ENCODE data around the gene PTPN22. TPM values are rescaled to one million over a fixed set of nuclear protein-coding genes. Genes with fewer than 3 reads are reported as not detected.
A peak's percentile ranks its signal among the peaks of the same experiment; 100 is the strongest.

The PTPN22 gene
- total RNA-seq, 5 donors from 2014 or later (not counting 1 experiment from before 2014, with no cell fraction given) = 25.6 to 45.9 (median 26.6) TPM

DNA sequence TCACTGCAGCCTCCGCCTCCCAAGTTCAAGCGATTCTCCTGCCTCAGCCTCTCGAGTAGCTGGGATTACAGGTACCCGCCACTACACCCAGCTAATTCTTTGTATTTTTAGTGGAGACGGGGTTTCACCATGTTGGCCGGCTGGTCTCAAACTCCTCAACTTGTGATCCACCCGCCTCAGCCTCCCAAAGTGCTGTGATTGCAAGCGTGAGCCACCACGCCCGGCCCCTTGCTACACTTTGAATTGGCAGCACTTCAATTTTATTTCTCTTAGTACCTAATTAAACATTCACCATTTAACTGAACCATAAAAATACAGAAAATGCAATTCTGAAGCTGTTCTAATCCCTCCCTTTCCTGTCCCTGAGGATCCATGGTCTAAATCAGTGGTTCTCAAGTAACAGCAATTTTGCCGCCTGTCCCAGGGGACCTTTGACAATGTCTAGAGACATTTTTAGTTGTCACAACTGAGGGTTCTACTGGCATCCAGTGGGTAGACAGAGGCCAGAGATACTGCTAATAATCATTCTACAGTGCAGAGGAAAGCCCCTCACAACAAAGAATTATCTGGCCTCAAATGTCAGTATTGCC lies 20.2 kb upstream of the PTPN22 start:
- H3K27me3 ChIP-seq (replicated peaks in 1 of 2; ENCODE audit: control insufficient read depth in 2 of 2, extremely low read depth in 1 of 2, insufficient read depth in 2 of 2, low read length in 1 of 2) = no peaks in the 10 kb centered on the region
- ATAC-seq (replicated peaks in 1 of 4) = no peak
- Mint-ChIP-seq H3K9me3 (no peaks in the 10 kb centered on the region), H3K4me1 (peaks cover 13 to 24% (median 22%) of the 10 kb centered on the region in 3 donors), H3K27ac (peak overlapping the region in 1 of 2 donors; percentile 39), H3K4me3 (no peak overlapping the region), H3K27me3 (no peaks in the 10 kb centered on the region), H3K36me3 (peaks cover 23% of the 10 kb centered on the region)
- peaks cover 12 to 25% of the 10 kb centered on the region in 2 donors for H3K36me3 ChIP-seq (ENCODE audit: control insufficient read depth in 2 of 2, extremely low read depth in 1 of 2, insufficient read depth in 1 of 2, low read length in 1 of 2)
- ChIA-PET CTCF (interaction anchor here (0.7 to 1.3 kb wide), 3 partner anchors 13 to 135 kb away, joined by 3 to 4 read pairs (median 3); no protein-coding TSS in a partner anchor), POLR2A (interaction anchor here (0.5 to 0.7 kb wide), 2 partner anchors 16 to 39 kb away, joined by 3 to 12 read pairs; no protein-coding TSS in a partner anchor)
- H3K9me3 ChIP-seq = no peaks in the 10 kb centered on the region
- no peak overlapping the region for H3K4me3 ChIP-seq (ENCODE audit: control insufficient read depth in 1 of 2, extremely low read depth in 1 of 2, low read length in 1 of 2)
- no peak for DNase-seq
- WGBS (ENCODE audit: insufficient coverage) = 95% methylated on average over 8 of the region's 11 CpGs
- peaks cover 2 to 5% of the 10 kb centered on the region in 2 experiments for H3K4me1 ChIP-seq (ENCODE audit: control insufficient read depth in 1 of 2, extremely low read depth in 1 of 2, insufficient read depth in 2 of 2, low read length in 2 of 2)
- H3K27ac ChIP-seq (ENCODE audit: low read length) = no peak overlapping the region

DNA sequence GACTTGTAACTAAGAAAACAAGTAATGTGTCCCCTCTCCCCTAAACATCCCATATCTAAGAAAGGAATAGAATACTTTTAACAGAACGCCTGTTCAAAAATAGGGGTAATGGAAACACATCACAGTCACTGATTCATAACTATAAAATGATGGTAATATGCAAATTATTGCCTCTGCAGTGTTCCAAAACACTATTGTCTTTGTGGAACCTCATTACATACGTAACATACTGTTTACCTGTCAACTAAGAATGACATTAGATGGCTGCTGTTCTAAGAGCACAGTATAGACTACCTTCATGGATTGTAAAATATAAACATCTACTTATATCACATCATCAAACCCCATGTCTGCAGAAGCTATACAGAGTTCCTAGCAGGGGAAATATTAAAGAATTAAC lies 19.3 kb upstream of the PTPN22 start:
- Mint-ChIP-seq H3K9me3 (no peaks in the 10 kb centered on the region), H3K27me3 (no peaks in the 10 kb centered on the region), H3K4me3 (no peak overlapping the region), H3K36me3 (peaks cover 14% of the 10 kb centered on the region), H3K4me1 (peaks cover 19 to 30% (median 29%) of the 10 kb centered on the region in 3 donors), H3K27ac (peak overlapping the region in 1 of 2 donors; percentile 3)
- DNase-seq (no peak), ATAC-seq (replicated peaks in 1 of 4) (no peak)
- H3K4me3 ChIP-seq (ENCODE audit: control insufficient read depth in 1 of 2, extremely low read depth in 1 of 2, low read length in 1 of 2) = no peak overlapping the region
- ChIA-PET POLR2A (interaction anchor here in 1 of 2 donors (0.5 kb wide), 1 partner anchor 40 kb away, joined by 3 read pairs; no protein-coding TSS in a partner anchor), CTCF (interaction anchor here in 1 of 2 donors (0.6 to 1.7 kb wide), 5 partner anchors 13 to 187 kb away, joined by 3 to 6 read pairs (median 5); partner anchors contain the start of genes AP4B1 and OLFML3)
- no peaks in the 10 kb centered on the region for H3K27me3 ChIP-seq (replicated peaks in 1 of 2; ENCODE audit: control insufficient read depth in 2 of 2, extremely low read depth in 1 of 2, insufficient read depth in 2 of 2, low read length in 1 of 2)
- H3K9me3 ChIP-seq = no peaks in the 10 kb centered on the region
- peaks cover 12 to 16% of the 10 kb centered on the region in 2 donors for H3K36me3 ChIP-seq (ENCODE audit: control insufficient read depth in 2 of 2, extremely low read depth in 1 of 2, insufficient read depth in 1 of 2, low read length in 1 of 2)
- peaks cover 2 to 6% of the 10 kb centered on the region in 2 experiments for H3K4me1 ChIP-seq (ENCODE audit: control insufficient read depth in 1 of 2, extremely low read depth in 1 of 2, insufficient read depth in 2 of 2, low read length in 2 of 2)
- no peak overlapping the region for H3K27ac ChIP-seq (ENCODE audit: low read length)
- no CpG with 5 or more reads among the region's 2 CpGs for WGBS (ENCODE audit: insufficient coverage)

DNA sequence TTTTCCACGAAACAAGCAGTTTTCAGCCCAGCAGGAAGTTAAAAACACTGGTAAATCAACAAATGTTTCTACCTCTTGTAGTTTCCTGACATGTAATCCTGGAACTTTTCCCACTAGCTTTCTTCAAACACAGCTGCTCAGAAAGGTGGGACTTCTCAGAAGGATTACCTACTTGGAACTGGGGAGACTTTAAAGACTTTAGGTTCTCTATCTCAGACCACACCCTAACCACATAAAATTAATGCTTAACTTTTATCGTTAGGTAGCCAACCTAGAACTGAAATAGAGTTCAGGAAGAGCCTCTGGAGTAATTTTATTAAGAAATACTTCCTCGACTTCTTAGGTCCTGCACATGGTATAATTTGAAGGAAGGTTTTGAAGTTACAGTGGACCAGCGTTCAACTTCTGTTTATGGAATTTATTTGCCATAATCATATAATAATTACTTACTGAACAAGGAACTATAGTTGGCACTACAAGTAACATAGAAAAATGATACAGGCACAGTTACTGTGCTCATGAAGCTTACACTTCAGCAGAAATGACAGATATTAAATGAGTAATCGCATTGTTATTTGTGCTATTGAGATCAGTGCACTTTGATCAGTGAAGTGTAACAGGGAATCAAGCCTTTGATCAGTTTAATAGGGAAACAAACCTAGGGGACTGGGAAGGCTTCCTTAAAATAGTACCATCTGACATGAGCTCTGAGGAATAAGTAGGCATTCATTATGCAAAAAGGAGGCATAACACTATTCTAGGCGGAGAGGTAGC lies 16.1 kb upstream of the PTPN22 start, which contains the start of gene BCL2L15:
TSS of gene BCL2L15 (minus strand) at position 180 of the 774 bp plus-strand sequence. CDS start 206 bp downstream, outside the sequence.
- no peaks in the 10 kb centered on the region for H3K27me3 Mint-ChIP-seq
- peak in 1 of 4 experiments; percentile 33 for ATAC-seq (replicated peaks in 1 of 4)

DNA sequence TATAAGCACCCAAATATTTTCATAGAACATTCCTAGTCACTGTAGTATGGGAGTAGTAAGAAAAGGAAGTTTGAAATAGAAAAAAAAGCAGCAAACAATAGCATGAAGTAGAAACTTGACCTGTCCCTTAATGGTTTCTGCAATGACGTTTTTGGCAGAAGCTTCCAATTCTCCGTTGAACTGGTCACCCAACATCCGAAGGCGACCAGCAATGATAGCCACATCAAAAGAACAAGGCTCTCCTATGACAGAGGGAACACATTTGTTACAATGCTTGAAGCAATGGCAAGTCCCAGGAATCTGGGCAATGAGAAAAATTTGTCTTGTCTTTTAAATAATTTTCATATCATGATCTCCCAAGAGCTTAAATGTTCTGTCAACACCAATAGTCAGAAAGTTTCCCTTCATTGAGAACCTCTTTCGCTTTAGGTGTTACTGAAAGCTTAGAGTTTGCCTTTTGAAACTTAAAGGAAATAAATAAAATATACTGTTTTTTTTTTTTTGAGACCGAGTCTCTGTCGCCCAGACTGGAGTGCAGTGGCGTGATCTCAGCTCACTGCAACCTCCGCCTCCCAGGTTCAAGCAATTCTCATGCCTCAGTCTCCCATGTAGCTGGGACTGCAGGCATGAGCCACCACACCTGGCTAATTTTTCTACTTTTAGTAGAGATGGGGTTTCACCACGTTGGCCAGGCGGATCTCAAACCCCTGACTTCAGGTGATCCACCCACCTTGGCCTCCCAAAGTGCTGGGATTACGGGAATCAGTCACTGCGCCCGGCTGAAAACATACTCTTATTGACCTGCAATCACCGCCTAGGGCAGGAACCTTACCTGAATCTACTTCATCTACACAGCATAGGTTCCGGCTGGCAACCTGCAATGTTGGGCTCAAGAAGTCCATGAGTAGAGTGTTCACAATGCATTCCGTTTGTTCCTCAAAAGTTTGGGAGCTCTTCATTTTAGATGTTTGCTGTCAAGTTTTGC lies 15.2 kb upstream of the PTPN22 start:
- H3K4me3 Mint-ChIP-seq = peak overlapping the region in 1 of 3 donors; percentile 74

More for the DNA sequence above, 16.1 kb upstream of the PTPN22 start, which contains the start of gene BCL2L15:
- Mint-ChIP-seq H3K4me1 (peaks cover 16 to 37% (median 21%) of the 10 kb centered on the region in 3 donors), H3K4me3 (peak within 1 kb of the TSS in 1 of 3 donors; percentile 74), H3K36me3 (peaks cover 6% of the 10 kb centered on the region), H3K9me3 (no peaks in the 10 kb centered on the region), H3K27ac (peak within 1 kb of the TSS; percentile 44 to 76)
- WGBS (ENCODE audit: insufficient coverage) = 75% methylated on average over 1 of the region's 6 CpGs
- ChIA-PET POLR2A (no interaction called here), CTCF (no interaction called here)
- Histone ChIP-seq H3K27ac (ENCODE audit: low read length) (no peak within 1 kb of the TSS), H3K27me3 (replicated peaks in 1 of 2; ENCODE audit: control insufficient read depth in 2 of 2, extremely low read depth in 1 of 2, insufficient read depth in 2 of 2, low read length in 1 of 2) (no peaks in the 10 kb centered on the region), H3K9me3 (no peaks in the 10 kb centered on the region), H3K4me1 (ENCODE audit: control insufficient read depth in 1 of 2, extremely low read depth in 1 of 2, insufficient read depth in 2 of 2, low read length in 2 of 2) (peaks cover 2 to 6% of the 10 kb centered on the region in 2 experiments), H3K36me3 (ENCODE audit: control insufficient read depth in 2 of 2, extremely low read depth in 1 of 2, insufficient read depth in 1 of 2, low read length in 1 of 2) (peaks cover 0 to 6% of the 10 kb centered on the region in 2 donors), H3K4me3 (ENCODE audit: control insufficient read depth in 1 of 2, extremely low read depth in 1 of 2, low read length in 1 of 2) (no peak within 1 kb of the TSS)
- no peak for DNase-seq

DNA sequence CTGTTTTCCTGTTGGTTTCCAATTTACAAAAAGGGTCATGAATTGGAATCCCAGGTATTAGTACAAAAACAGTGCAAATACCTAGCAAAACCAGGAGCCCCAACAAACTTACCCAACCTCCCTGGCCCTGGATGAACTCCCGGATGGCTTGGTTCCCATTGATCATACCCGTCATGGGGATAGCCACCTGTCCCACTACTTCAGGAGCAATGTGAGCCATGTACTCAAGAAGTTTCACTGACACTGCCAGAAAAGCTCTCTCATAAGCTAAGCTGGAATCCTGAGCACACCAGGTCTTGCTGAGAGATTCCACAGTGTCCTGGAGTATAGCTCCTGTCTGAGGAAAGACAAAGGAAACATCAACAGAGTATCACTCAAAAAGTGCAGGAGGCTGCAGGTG lies 10.1 kb upstream of the PTPN22 start:
- no peak for DNase-seq
- Histone ChIP-seq H3K27ac (ENCODE audit: low read length) (no peak overlapping the region), H3K4me3 (ENCODE audit: control insufficient read depth in 1 of 2, extremely low read depth in 1 of 2, low read length in 1 of 2) (no peak overlapping the region), H3K36me3 (ENCODE audit: control insufficient read depth in 2 of 2, extremely low read depth in 1 of 2, insufficient read depth in 1 of 2, low read length in 1 of 2) (no peaks in the 10 kb centered on the region), H3K9me3 (no peaks in the 10 kb centered on the region), H3K27me3 (replicated peaks in 1 of 2; ENCODE audit: control insufficient read depth in 2 of 2, extremely low read depth in 1 of 2, insufficient read depth in 2 of 2, low read length in 1 of 2) (no peaks in the 10 kb centered on the region), H3K4me1 (ENCODE audit: control insufficient read depth in 1 of 2, extremely low read depth in 1 of 2, insufficient read depth in 2 of 2, low read length in 2 of 2) (peaks cover 5 to 18% of the 10 kb centered on the region in 2 experiments)
- Mint-ChIP-seq H3K27ac (no peak overlapping the region), H3K4me1 (peaks cover 35 to 56% (median 36%) of the 10 kb centered on the region in 3 donors), H3K9me3 (no peaks in the 10 kb centered on the region), H3K27me3 (no peaks in the 10 kb centered on the region), H3K4me3 (no peak overlapping the region), H3K36me3 (peaks cover 6% of the 10 kb centered on the region)
- ChIA-PET CTCF (interaction anchor here in 1 of 2 donors (0.6 to 1.2 kb wide), 3 partner anchors 23 to 96 kb away, joined by 3 to 4 read pairs (median 3); partner anchors contain the start of gene AP4B1), POLR2A (interaction anchor here (0.6 to 1.4 kb wide), 3 partner anchors 8 to 22 kb away, joined by 3 to 5 read pairs (median 4); partner anchors contain the start of gene AP4B1 (in 1 of the 2))
- ATAC-seq (replicated peaks in 1 of 4) = no peak
- WGBS (ENCODE audit: insufficient coverage) = 100% methylated on average over 2 of the region's 2 CpGs

More for the DNA sequence above, 15.2 kb upstream of the PTPN22 start:
- Mint-ChIP-seq H3K9me3 (no peaks in the 10 kb centered on the region), H3K36me3 (peaks cover 6% of the 10 kb centered on the region), H3K27ac (peak overlapping the region; percentile 44 to 76), H3K4me1 (peaks cover 16 to 38% (median 21%) of the 10 kb centered on the region in 3 donors), H3K27me3 (no peaks in the 10 kb centered on the region)
- DNase-seq = no peak
- Histone ChIP-seq H3K4me3 (ENCODE audit: control insufficient read depth in 1 of 2, extremely low read depth in 1 of 2, low read length in 1 of 2) (no peak overlapping the region), H3K9me3 (no peaks in the 10 kb centered on the region), H3K36me3 (ENCODE audit: control insufficient read depth in 2 of 2, extremely low read depth in 1 of 2, insufficient read depth in 1 of 2, low read length in 1 of 2) (peaks cover 0 to 6% of the 10 kb centered on the region in 2 donors), H3K4me1 (ENCODE audit: control insufficient read depth in 1 of 2, extremely low read depth in 1 of 2, insufficient read depth in 2 of 2, low read length in 2 of 2) (peaks cover 2 to 6% of the 10 kb centered on the region in 2 experiments), H3K27me3 (replicated peaks in 1 of 2; ENCODE audit: control insufficient read depth in 2 of 2, extremely low read depth in 1 of 2, insufficient read depth in 2 of 2, low read length in 1 of 2) (no peaks in the 10 kb centered on the region), H3K27ac (ENCODE audit: low read length) (no peak overlapping the region)
- 83% methylated on average over 6 of the region's 17 CpGs for WGBS (ENCODE audit: insufficient coverage)
- ChIA-PET POLR2A (interaction anchor here in 1 of 2 donors (0.7 to 1.1 kb wide), 2 partner anchors 11 to 16 kb away, joined by 4 read pairs; no protein-coding TSS in a partner anchor), CTCF (interaction anchor here (0.6 to 0.7 kb wide), 3 partner anchors 16 to 62 kb away, joined by 3 to 8 read pairs (median 3); no protein-coding TSS in a partner anchor)
- no peak for ATAC-seq (replicated peaks in 1 of 4)

All from T-cell (primary cell).